HG02840 (cell line): ENCODE data around the gene GPRIN3.
"Not testable (repeated sequence)": the region's sequence is repeated elsewhere in the genome, so short reads cannot be mapped to it uniquely, and the experiment has no call there.

Experiments used
- ATAC-seq: cut with Tn5 transposase; IDR thresholded peaks from one replicate; pipeline ENCODE4 v1.9.1; 2021; ENCODE audit warnings: mild to moderate bottlenecking, moderate library complexity, moderate number of reproducible peaks; ENCODE audit not compliant: unreplicated experiment, low FRiP score

GPRIN3 gene

DNA sequence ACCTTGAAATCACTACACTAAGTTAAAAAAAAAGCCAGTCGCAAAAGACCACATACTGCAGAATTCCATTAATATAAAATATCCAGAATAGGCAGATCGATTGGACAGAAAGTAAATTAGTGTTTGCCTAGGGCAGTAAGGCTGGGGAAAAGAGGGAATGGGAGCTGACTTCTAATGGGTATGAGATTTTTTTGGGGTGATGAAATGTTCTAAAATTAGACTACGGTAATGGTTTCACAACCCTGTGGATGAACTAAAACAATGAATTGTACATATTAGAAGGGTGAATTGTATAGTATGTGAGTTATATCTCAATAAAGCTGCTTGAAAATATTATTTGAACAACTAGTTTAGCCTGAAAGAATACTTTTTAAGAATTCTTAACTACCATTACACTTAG lies 6.7 kb upstream of the GPRIN3 start:
- ATAC-seq = no peak

- no peak for ATAC-seq
These were observed 4.5 kb upstream of the GPRIN3 start for GRCh38 chr4:89312066-89312465.

- no peak for ATAC-seq
These were observed 3.8 kb upstream of the GPRIN3 start for GRCh38 chr4:89311433-89311832.

GRCh38 chr4:89309154-89309553 lies 1.6 kb upstream of the GPRIN3 start:
- ATAC-seq = not testable (repeated sequence)

DNA sequence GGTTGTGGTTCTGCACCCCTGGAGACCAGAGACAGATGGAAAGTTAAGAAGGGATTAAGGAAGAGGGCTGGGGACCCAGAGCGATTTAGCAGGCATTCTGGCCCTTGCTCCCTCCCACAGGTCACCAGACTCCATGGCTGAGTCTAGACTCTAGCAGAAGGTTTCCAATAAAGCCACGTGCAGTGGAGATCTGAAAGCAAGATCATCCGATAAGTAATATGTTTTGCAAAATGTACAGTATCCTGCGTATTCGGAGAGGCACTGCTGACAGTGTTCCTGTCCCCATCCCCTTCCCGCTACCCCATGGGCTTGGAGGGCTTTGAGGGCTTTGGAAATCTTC lies 531 bp upstream of the GPRIN3 start:
- no peak for ATAC-seq

GRCh38 chr4:89307178-89307445 lies 488 bp downstream of the GPRIN3 start:
- no peak for ATAC-seq

DNA sequence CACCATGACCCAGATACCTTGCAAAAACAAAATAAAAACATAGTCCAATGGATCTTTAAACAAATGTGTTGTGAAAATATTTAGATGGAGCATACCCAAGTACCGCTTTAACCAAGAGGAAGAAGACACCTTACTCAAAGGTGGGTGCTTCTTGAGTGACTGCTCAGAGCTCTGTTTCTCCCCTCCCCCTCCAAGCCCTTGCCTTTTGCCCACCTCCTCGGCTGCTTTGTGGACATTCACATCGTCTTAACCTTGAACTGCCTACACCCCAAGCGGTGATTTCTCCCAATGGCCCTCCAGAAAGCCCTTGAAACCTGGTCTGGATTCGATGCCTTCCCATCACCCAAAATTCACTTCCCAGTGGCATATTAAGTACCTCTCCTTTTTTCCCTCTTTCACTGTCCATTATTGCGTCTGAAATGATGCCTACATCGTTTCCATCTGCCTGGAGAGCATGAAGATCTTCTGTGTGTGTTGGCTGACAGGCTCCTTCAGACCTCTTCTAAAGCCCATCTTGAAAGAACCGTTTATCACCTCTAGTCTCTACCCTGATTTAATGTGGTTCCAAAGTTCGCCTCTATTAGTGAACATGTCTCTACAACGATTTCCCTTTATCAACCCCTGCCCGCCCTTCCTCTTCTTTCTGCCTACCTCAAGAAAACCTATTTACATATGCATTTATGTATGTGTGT lies 968 bp downstream of the GPRIN3 start:
- ATAC-seq = no peak

GRCh38 chr4:89305712-89306437 lies 1.7 kb downstream of the GPRIN3 start:
- ATAC-seq = no peak

DNA sequence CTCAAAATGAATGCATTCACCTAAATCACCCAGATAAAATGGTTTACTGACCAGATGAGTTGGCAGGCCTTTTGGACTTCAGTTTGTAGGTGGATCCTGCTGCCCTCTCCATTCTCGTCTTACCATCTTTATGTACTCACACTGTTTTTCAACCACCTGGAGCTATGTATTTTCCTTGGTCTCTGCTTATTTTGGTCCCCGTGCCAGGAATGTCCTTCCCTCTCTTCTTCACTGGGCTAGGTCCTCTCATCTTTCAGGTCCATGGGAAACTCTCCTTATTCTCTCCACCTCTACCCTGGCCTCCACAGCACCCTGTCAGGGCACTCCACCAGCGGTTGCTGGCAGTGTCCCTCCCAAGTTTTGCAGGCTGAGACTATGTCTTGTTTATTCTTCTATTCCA lies 2.6 kb downstream of the GPRIN3 start:
- no peak for ATAC-seq

DNA sequence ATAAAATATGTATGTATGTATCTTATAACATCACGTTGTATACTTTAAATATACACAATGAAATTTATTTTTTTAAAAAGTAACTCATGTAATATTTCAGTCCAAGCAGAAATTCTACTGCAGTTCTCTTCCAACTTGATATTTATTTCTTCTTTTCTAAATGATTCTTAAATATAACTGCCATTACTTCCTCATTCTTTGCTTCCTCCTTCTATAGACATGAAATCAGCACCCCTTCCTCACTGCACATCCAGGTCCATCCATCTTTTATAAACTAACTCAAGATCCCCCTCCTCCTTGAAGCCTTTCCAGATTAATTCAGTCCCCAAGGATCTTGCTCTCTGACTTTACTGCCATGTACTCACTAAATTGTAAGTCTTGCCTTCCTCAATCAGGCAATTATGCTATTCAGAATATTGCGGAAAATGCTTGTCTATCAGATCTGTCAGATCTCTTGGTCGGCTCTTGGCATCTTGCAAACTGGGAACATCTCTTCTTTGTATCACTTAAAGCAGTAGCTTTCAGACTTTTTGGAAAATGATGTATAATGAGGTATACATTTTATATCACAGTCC lies 3.7 kb downstream of the GPRIN3 start:
- no peak for ATAC-seq

DNA sequence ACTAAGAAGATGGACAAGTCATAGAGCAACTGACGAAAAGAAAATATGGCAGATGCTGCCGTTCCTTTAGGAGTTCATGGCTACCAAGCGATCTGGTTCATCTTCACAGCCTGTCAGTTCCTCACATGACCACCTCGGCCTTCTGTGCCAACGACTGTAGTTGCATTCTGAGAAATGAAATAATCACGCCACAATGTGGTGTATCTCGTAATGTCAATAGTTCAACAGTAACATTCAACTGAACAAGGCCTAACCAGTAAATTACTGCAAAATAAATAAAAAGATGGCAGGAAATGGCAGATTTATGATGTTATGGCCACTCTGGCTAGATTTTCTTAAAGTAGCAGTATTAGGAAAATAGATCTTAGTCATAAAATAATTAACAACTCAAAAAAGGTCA lies 4.4 kb downstream of the GPRIN3 start:
- ATAC-seq = no peak

- no peak for ATAC-seq
These were observed 5.7 kb downstream of the GPRIN3 start for GRCh38 chr4:89301902-89302301.

DNA sequence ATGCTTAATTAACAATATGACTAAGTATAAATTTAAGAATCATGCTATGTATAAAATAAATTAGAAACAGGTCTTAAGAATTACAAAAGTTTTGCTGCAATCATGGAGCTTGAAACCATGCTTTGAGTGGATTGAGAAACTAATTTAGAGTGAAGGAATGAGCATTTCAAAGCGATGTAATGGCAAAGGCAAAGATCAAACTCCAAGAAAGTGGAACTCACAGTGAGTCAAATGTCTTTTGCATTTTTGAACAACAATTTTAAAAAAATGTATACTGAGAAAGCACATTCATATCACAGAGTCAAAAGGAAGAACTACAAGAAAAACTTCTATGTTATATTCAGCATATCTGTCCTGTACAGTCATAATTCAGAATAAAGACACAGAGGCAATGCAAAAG lies 6.6 kb downstream of the GPRIN3 start:
- ATAC-seq = no peak

DNA sequence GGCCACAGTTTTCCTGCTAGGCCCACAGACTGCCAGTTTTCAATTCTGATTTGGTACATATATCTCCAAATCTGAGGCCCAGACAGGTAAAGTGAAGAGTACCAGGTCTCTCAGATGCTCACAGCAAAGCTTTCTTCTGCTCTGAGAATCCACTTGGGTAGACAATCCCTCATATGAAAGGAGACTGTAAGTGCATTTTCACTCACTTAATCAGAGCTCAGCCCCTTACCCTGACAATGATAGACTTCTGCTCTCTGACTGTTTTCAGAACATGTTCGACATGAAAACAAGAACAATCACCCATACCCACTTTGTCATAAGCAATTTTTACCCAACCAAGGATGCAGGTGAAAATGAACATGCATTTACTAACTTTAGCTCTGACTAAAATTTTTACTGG lies 7.1 kb downstream of the GPRIN3 start:
- ATAC-seq = no peak

- no peak for ATAC-seq
These were observed 7.5 kb downstream of the GPRIN3 start for GRCh38 chr4:89300060-89300459.

DNA sequence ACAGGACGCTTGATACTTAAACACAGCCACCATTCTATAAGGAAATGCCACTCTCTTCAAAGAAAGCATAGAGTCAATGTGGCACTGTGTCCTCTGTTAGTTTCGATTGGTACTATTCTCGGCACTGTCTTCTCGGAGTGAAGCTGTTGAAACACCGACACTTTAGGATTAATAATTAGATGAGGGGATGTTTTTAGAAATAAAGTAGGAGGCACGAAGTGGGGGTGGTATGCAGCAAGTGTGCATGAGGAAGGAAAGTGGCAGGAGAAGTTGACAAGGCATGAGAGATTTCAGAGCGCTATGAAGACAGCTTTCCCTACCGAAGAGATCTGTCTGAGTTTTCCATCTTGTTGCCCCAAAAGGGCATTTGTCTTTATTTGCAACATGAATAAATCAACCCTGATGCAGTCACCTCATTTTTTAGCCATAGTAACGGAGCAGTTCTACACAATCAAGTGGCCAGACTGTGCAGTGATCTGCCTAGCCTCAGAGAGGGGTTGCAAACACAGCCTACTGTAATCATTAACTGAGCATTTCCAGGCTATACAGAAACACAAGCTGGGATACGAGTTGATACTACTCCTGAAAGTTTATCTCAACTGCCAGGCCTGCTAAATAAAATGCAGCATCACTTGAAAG lies 8.3 kb downstream of the GPRIN3 start:
- no peak for ATAC-seq

DNA sequence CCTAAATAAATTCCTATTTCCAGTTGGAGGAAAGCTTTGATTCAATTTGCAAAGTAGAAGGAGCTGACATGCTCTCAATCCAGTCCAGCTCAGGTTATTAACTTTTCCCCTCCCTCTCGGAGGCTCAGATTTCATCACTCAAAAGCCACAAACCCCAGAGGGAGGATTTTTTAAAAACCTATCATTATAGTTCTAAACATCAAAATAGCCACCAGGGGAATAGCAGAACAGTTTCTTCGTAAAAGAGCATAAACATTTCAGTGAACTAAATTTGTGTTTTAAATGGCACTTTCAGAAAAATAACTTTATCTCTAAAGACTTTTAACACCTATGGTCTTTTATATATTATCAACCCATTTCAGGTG lies 8.8 kb downstream of the GPRIN3 start:
- ATAC-seq = no peak

- no peak for ATAC-seq
These were observed 9.4 kb downstream of the GPRIN3 start for GRCh38 chr4:89298155-89298554.

- ATAC-seq = no peak
These were observed 10.7 kb downstream of the GPRIN3 start for GRCh38 chr4:89296896-89297295.

DNA sequence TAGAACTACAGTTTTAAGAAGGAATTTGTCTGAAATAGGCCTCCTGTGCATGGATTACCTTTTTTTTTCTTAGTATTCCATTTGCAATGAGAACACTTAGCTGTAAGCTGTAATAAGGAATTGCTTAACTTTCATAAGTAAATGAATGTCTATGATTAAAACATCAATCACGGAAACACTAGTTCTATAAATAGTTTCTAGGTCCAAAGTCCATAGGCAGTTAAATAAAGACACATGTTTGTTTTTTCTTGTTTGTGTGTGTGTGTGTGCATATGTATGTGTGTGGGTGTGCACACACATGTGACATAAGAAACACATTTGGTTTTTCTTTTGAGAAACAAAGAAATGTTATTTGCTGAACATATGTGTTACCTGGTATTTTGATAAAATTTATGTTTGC lies 11.2 kb downstream of the GPRIN3 start:
- ATAC-seq = no peak

GRCh38 chr4:89295415-89295927 lies 12.1 kb downstream of the GPRIN3 start:
- no peak for ATAC-seq
